Activated CD4-positive, alpha-beta T cell treated with anti-CD3 and anti-CD28 coated beads, Interleukin-2, amount 50 U/mL, for 48 hours (primary cell): ENCODE data around the gene LRP1.
A peak's percentile ranks its signal among the peaks of the same experiment; 100 is the strongest.

ENCODE experiments used
- DNase-seq, 2 experiments: peaks; one replicate each; pipeline ENCODE4 v3.0.0-alpha.2; 2020

The LRP1 gene

GRCh38 chr12:57094208-57095160, 33.8 kb upstream of the LRP1 start:
- DNase-seq = no peak

GRCh38 chr12:57095440-57095839, 32.8 kb upstream of the LRP1 start:
- DNase-seq = no peak

GRCh38 chr12:57096099-57096572, 32.1 kb upstream of the LRP1 start:
- no peak for DNase-seq

- no peak for DNase-seq
Measured at GRCh38 chr12:57096748-57097553, 31.3 kb upstream of the LRP1 start.

GRCh38 chr12:57097554-57097835, 30.8 kb upstream of the LRP1 start:
- no peak for DNase-seq

GRCh38 chr12:57098546-57098945, 29.7 kb upstream of the LRP1 start:
- no peak for DNase-seq

- DNase-seq = no peak
Measured at GRCh38 chr12:57099047-57099714, 29.1 kb upstream of the LRP1 start.

- no peak for DNase-seq
Measured at GRCh38 chr12:57099766-57100165, 28.5 kb upstream of the LRP1 start.

- no peak for DNase-seq
Measured at GRCh38 chr12:57101892-57102695, 26.2 kb upstream of the LRP1 start.

GRCh38 chr12:57103856-57104255, 24.4 kb upstream of the LRP1 start:
- DNase-seq = no peak

- no peak for DNase-seq
Measured at GRCh38 chr12:57104292-57104910, 23.9 kb upstream of the LRP1 start.

- DNase-seq = no peak
Measured at GRCh38 chr12:57105011-57105753, 23.1 kb upstream of the LRP1 start.

- DNase-seq = no peak
Measured at GRCh38 chr12:57106021-57106708, 22.1 kb upstream of the LRP1 start.

- DNase-seq = no peak
Measured at GRCh38 chr12:57107456-57108155, 20.7 kb upstream of the LRP1 start.

GRCh38 chr12:57109207-57110103, 18.8 kb upstream of the LRP1 start:
- DNase-seq = no peak

GRCh38 chr12:57110104-57111030, 17.9 kb upstream of the LRP1 start:
- peak; percentile 85 to 88 for DNase-seq

- peak; percentile 78 to 83 for DNase-seq
Measured at GRCh38 chr12:57111031-57111734, 17.1 kb upstream of the LRP1 start, which contains the start of gene STAT6. Gene STAT6 (minus strand): TSS chr12:57111362. CDS start chr12:57108278, 3,084 bp downstream.
